Stimulated activated CD4-positive, alpha-beta T cell treated with anti-CD3 and anti-CD28 coated beads, Interleukin-1b, Interleukin-23, amount 100 ng/mL, for 4 hours (primary cell): ENCODE results near the gene TEKT5.
"Not testable (repeated sequence)": the region's sequence is repeated elsewhere in the genome, so short reads cannot be mapped to it uniquely, and the experiment has no call there.

Experiments used
- DNase-seq, 2 donors: peaks; one replicate each; pipeline ENCODE4 v3.0.0-alpha.2; 2020; ENCODE audit warnings: low read depth in 2 of 2

The TEKT5 gene

DNA sequence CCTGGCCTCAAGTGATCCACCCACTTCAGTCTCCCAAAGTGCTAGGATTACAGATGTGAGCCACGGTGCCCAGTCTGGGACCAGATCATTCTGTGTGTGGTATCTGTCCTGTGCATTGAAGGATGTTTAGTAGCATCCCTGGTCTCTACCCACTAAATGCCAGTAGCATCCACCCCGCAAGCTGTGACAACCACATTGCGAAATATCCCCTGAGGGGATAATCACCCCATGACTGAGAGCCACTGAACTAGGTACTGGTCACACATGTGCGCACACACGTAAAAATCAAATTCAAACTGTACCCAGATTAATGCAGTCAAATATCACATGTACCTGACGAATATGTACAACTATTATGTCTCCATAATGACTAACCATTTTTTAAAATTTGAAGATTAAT, 35.8 kb downstream of the TEKT5 start:
- no peak for DNase-seq

DNA sequence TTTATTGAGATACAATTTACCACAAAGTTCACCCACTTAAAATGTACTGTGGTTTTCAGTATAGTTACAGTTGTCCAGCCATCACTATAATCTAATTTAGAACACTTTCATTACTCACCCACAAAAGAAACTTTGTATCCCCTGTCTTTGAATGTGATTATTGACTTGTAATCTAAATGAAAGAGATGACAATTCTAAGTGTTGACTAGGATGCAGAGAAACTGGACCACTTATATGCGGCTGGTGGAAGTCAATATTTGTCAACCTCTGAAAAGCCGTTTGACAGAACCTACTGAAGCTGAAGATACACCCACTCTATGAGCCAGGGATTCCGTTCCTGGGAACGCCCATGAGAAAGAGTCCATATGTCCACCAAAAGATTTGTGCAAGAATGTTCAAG, 36.8 kb downstream of the TEKT5 start:
- DNase-seq = no peak

DNA sequence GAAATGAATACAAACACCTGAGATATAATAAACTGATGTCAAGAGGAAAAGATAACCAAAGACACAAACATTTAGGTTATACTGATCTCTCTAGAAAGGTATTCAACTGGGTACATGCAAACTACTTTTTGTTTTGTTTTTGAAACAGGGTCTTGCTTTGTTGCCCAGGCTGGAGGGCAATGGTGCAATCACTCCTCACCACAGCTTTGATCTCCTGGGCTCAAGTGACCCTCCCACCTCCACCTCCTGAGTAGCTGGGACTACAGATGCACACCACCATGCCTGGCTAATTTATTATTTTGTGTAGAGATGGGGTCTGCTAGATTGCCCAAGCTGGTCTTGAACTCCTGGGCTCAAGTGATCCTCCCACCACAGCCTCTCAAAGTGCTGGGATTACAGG, 38.1 kb downstream of the TEKT5 start:
- DNase-seq = no peak

DNA sequence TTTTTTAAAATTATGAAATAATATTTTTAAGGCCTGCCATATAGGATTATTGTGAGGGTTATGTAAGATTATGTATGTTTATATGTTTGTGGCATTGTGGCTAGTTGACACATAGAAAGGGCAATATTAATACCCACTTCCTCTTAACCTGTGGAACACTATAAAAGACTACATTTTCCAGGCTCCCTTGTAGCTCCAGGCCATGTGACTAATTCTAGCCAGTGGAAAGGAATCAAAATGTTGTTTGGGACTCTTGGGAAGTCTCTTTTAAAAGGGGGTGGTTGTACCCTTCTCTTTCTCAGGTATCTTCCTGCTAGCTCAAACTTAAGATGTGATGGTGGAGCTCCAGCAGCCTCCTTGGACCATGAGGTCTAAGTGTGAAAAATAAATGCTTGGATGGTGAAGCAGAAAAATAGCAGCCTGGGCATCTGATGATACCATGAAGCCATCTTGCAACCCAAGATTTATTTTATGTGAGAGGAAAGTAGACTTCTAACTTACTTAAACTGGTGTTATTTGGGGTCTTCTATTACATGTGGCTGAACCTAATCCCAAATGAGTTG, 39.2 kb downstream of the TEKT5 start:
- no peak for DNase-seq

DNA sequence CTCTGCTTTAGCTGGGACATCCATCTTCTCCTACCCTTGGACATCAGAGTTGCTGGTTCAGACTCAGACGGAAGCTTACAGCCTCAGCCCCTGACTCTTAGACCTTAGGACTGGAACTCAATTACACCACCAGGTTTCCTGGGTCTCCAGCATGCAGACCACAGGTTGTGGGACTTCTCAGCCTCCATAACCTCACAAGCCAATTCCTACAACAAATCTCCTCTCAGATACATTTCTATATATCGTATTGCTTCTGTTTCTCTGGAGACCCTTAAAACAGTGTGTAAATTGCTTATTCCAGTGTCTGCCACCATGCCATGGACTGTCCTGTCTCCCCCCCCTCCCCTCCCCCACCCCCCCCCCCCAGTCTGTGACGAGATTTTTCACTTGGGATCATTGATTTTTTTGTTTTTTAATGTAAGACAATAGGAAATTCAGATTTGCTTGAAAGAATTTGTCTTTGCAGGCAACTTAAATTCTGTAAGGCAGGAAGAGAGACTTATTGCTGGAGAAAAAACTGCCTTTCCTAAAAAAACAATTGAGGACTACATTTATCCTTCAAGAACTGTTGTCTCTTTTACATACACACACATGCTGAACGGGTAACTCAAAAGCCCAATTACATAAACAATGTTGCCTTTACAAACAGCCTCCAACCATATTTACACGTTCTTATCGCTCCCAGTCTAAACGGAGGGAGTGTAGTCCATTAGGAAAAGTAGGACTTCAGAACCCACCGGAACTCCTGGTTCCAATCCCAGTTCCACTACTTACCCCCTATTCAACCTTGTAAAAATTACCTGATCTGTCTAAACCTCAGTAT, 39.9 kb downstream of the TEKT5 start:
- no peak for DNase-seq

DNA sequence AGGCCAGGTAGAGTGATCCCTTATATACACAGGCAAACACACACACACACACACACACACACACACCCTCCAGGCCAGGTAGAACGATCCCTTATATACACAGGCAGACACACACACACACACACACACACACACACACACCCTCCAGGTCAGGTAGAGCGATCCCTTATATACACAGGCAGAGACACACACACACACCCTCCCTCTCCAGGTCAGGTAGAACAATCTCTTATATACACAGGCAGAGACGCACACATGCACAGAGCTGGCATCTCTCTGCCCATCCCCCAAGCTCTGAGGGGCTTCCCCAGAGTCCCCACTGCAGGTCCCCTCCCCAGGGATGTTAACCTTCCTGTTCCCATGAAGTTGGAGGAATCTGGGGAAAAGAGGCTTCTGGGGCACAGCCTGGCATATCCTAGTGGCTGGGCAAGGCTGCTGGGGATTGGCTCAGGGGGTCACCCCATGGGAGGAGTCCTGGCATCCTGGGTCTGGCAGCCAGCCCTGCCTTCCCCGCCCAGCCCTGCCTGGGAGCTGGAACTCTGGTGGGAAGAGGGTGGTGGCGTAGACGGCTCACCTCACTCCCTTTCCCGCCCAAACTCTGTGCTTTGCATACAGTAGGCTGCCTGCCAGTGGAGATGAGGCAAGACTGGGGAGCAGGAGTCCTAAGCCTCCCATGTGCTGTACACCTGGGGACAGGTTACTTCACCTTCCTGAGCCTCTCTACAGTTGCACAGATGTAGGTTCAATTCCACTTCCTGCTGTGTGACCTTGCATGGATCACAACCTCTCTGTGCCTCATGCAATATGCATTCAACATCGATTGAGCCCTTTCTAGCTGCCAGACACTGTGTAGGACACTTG, 41.8 kb downstream of the TEKT5 start:
- no peak for DNase-seq

DNA sequence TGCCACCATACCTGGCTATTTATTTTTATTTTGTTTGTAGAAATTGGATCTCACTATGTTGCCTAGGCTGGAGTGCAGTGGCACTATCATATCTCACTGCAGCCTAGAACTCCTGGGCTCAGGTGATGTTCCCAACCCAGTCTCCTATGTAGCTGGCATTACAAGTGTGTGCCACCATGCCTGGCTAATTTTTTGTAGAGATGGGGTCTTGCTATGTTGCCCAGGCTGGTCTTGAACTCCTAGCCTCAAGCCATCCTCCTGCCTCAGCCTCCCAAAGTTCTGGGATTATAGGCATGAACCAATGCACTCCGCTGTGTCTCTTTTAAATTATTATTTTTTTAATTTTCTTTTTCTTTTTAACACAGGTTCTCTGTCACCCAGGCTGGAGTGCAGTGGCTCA, 45.6 kb downstream of the TEKT5 start:
- DNase-seq = not testable (repeated sequence)

DNA sequence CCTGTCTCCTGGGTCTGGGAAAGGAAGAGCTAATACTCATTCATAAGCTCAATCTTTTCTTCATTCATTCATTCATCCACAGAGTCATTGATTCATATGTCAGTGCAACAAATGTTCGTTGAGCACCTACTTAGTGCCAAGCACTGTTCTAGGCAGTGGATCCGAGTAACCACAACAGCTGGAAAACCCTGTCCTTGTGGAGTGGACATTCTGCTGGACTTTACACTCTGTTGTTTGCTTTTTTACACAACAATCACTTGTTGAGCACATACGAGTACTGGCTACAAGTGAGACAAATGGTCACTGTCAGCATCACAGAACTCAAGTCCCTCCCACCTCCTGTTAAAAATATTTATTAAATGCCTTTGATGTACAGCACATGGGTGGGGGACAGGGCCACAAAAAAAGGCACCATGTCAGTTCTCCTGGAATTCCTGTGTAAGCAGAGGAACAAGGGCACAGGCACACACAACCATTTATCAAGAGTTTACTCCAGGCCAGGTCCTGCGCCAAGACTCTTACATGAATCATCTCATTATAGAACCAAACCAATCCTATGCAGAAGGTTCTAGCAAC, 46.9 kb downstream of the TEKT5 start:
- DNase-seq = no peak

DNA sequence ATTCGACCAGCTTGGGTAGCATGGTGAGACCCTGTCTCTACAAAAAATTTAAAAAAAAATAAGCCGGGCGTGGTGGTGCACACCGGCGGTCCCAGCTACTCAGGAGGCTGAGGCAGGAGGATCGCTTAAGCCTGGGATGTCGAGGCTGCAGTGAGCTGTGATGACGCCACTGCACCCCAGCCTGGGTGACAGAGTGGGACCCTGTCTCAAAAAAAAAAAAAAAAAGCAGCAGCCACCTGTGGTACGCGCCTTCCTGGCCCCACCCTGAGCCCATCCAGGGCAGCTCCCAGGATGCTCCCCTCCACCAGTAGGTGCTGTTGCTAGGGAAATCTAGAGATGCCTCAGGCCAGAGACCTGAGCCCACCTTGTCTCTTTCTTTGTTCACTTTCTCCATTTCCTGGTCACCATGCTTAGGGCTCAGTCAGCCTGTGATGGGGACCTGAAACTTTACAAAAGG, 47.4 kb downstream of the TEKT5 start:
- DNase-seq = no peak

DNA sequence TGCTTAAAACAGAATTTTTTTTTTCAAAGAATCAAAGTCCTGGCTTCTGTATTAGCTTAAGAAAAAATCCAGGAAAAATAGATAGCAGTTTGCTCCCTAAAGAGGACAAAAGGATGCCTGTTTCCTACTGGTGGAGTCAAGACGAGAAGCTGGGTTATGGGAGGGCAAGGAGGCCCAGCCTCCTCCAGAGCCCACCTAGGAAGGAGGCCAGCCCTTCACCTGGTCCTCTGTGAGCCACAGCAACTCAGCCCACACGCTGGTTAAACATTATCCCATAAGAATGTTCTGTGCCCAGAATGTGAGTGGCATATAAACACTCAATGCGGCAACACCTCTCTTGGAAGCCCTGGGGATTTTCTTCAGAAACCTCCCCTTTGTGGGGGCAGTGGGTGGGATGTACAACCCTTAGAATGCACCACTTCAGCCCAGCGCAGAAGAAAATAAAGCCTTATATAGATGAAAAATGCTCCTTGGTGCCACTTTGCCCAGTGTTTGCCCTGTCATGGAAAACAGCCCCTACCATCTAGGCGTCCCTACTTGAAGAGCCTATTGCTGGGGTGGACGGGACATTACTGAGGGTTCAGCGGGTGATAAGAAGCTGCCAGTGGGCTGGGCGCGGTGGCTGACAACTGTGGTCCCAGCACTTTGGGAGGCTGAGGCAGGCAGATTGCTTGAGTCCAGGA, 48.0 kb downstream of the TEKT5 start:
- no peak for DNase-seq

DNA sequence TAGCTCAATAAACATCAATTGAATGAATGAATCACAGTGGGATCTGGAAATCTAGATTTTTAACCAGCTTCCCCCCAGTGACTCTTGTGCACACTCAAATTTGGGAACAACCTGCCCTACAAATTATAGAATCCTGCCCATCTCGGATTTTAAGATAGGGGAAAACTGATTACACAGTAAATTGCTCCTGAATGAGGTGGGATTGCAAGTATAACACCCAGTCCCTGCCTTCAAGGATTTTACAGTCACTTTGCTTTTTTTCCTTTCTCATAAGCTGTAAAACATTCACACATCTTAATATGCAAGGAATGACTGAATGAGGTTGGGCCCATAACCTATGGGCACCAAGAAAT, 48.5 kb downstream of the TEKT5 start:
- DNase-seq = no peak

DNA sequence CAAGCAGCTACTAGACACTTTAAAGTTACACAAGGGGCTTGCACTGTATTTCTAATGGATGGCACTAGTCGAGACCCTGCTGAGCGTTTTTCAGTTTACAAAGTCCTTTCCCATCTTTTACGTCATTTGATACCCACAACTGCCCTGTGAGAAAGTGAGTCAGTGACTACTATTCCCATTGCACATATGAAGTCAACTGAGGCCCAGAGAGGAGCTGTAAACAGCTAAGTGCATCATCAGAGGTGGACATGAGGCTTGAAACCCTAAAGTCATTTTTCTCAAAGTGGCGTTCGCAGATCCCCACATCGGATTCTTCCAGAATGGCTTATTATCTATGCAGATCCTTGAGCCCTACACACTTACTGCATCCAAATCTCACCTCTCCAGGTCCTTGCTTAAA, 50.6 kb downstream of the TEKT5 start:
- DNase-seq = no peak

DNA sequence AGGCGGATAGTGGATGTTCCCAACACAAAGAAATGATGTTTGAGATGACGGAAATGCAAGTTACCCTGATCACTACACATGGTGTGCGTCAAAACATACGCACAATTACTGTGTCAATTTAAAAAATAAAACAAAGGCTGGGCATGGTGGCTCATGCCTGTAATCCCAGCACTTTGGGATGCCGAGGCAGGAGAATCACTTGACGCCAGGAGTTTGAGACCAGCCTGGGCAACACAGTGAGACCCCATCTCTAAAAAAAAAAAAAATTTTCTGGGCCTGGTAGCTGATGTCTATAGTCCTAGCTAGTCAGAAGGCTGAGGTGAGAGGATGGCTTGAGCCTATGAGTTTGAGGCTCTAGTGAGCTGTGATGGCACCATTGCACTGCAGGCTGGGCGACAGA, 51.8 kb downstream of the TEKT5 start:
- DNase-seq = no peak

DNA sequence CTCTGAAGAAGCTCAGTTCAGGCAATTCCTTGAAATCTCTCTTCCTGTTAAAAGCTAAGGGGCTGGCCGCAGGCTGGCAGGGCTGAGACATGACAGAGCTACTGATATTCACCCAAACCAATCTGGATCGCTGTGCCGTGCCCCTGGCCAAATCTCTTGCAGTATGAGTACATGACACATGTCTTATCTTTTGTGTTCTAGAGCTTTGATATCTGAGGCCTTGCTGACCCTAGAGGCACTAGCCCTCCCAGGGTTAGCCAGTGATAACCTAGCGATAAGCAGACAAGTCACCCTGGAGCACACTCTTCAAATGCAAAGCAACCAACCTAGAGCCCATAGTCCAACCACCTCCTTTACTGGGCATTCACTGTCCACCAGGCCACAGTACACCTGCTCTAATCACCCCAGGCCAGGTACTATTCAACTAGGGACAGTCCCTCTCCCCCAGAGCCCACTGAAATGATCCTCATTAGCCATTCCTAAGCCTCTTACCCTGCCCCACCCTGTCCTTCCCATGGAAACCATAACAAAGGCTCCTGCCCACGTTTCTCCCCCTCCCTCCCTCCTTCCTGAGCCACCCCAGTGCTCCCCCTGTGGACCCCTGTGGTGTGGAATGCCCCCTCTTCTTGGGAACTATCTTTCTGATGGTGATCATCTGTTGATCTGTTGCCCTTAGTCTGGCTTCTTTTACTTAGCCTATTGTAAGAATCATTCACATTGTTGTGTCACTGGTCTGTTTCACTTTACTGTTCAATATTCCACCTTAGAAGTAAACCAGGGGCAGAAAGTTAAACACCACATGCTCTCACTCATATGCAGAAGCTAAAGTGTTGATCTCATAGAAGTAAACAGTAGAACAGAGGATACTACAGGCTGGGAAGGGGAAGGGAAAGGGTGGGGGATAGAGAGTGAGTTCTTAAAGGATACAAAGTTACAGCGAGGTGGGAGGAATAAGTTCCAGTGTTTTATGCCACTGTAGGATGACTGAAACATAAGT, 52.5 kb downstream of the TEKT5 start:
- no peak for DNase-seq

DNA sequence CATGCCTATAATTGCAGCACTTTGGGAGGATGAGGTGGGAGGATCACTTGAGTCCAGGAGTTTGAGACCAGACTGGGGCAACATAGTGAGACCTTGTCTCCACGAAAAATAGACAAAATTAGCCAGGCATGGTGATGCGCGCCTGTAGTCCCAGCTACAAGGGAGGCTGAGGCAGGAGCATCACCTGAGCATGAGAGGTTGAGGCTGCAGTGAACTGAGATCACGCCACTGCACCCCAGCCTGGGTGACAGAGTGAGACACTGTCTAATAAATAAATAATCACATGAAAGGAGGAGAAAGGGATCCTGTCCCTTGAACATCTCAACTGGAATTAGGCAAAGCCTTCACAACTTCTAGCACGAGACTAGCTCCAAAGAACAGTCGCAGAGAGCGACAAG, 53.2 kb downstream of the TEKT5 start:
- DNase-seq = no peak

DNA sequence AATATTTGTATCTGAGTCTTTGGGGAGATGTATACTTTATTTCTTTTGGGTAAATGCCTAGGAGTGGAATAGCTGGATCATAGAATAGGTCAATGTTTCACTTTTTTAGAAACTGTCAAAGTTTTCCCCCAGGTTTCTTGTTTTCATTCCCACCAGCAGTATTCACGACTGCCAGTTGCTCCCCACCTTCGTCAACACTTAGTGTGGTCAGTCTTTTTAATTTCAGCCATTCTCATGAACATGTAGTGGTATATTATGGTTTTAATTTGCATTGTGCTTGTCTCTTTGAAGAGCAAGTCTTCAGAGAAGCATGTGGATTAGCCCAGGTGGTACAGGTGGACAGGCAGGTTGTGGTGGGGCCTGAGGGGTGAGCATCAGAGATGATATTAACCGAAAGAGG, 53.8 kb downstream of the TEKT5 start:
- DNase-seq = no peak

DNA sequence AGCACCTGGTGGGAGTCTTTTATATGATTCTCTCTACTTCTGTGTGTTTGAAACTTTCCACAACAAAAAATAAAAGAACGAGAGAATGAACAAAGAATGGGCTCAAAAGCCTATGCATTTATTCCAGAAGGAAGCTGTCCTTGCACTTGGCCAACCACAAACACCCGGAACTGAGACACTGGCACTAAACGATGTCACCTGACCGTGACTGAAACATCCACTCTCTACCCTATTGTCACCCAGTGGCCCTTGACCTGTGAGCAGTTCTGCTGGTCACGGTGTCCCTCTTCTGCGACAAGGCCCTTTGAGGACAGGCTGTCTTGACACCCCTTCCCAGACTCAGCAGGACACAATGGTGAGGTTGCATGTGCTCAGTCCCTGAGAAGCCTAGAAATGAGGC, 56.6 kb downstream of the TEKT5 start:
- DNase-seq = no peak

DNA sequence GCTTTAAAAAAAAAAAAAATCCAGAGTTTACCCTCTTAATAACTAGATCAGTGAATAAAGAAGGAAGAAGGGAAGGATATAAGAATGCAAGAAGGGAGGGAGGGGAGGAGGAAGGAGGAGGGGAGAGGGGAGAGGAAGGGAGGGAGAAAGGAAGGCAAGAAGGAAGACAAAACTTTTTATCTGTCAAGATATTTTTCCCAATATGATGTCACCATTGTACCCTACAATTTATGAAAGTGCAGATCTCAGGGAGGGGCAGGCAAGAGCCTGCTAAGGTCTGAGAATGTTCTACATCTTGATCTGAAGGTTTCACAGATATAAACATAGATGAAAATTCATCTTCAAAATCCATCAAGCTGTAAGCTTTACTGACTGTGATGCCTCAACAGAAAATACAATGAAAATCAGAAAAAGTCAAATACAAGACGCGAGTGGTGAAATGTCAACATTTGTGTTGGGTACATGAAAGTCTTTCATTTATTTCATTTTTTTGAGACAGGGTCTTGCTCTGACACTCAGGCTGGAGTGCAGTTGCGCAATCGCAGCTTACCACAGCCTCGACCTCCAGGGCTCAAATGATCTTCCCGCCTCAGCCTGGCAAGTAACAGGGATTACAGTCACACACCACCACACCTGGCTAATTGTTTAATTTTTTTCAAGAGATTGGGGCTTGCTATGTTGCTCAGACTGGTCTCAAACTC, 57.2 kb downstream of the TEKT5 start:
- no peak for DNase-seq

DNA sequence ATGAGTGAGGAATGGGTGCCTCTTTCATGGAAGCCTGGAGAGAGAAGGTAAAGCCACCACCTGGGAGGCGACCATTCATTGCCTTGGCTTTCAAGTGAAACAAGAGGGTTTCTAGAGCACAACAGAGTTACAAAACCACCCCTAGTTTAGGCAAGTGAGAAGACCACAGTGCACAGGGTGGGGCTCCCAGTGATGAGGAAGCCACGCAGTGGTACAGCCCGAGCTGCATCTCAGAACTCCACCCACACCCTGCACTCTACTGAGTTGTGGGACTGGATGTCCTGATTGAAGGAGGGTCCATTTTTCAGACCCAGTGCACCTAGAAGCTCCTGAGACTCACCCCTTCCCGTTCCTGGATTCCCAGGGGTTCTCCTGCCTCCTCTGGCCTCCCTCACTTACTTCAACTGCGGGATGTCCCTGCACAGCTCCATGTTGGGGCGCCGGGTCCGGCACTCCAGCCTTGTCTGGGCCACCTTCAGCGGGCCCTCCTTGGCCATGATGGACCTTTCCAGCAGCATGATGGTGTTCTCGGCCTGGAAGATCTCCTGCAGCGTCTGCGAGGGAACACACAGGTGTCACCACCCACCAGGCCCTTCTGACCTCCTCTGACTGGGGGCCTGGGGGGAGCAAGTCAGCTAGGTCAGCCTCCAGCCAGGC, 59.2 kb downstream of the TEKT5 start:
- DNase-seq = no peak
